KG1 (cell line): ENCODE results near the gene TMEFF2.

ENCODE experiments used
- DNase-seq: peaks from one replicate; lab custom pipeline; 2025; lab: John Stamatoyannopoulos, UW

The TMEFF2 gene

DNA sequence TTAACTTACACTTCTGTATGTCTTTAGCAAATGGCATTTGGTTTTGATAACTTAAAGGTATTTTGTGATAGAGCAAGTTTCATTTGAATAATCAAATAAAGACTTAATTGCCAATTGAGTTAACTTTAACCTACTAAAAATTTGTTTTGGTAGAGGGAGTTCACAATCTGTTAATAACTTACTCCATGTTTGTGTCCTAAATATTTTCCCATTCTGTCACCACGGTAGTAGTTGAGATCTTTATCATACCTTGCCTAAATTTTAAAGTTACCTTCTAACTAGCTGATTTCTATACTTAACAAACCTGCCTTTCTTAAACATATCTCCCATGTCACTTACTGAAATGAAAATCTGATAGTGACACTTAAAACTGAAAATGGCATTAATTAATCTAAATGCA is 127.1 kb downstream of the TMEFF2 start:
- no peak for DNase-seq

- DNase-seq, result no peak
These were observed 130.3 kb downstream of the TMEFF2 start for GRCh38 chr2:192064459-192064858.

DNA sequence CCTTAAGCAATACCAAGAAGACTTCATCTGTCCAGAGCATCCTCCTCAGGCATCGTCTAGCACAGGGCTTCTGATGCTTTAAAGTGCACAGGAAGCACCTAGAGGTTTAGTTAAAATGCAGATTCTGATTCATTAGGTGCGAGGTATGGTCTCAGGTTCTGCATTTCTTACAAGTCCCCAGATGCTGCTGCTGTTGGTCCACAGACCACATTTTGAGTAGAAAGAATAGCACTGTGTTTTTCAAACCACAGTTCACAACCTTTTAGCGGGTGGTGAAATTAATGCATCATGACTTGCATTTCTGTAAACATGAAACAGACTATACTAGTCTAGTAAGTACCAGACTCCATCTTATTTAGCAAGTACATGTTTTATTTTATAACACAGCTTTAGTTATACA is 134.6 kb downstream of the TMEFF2 start:
- no peak for DNase-seq

DNA sequence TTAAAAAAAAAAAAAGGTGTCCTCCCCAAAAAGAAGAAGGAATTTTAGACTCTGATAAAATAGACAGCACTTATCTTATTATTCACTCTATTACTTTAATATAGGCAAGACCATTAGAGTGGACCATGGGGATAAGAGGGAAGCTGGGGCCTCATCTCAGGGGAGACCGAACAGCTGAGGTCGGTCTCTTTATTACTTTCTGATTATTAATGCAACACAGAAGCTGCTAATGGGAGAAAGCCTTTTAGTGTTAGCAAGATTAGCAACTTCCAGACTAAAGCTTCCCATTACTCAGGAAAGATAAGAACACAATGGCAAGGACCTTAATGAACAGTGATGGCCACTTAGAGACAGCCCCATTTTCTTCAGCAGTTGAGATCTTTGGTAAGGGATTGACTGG is 135.5 kb downstream of the TMEFF2 start:
- DNase-seq, result no peak

DNA sequence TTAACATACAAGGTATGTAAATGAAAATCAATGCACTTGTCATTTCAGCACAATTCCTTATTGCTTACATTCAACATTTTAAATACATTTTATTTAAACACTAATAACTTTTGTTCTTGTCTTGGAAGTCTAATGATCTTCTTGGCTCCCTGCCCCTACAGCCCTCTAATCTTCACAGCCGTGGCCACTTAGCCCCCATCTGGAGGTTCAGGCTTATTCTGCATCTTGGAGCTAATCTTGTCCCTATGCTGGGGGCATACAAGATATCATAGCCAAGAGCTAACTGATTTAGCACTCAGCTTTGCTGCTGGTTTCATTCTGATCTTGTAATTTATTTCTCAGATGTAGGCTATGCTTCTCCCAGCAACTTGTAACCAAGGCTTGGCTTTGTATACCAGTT is 140.8 kb downstream of the TMEFF2 start:
- DNase-seq, result no peak

GRCh38 chr2:192051533-192051932 is 143.2 kb downstream of the TMEFF2 start:
- no peak for DNase-seq

DNA sequence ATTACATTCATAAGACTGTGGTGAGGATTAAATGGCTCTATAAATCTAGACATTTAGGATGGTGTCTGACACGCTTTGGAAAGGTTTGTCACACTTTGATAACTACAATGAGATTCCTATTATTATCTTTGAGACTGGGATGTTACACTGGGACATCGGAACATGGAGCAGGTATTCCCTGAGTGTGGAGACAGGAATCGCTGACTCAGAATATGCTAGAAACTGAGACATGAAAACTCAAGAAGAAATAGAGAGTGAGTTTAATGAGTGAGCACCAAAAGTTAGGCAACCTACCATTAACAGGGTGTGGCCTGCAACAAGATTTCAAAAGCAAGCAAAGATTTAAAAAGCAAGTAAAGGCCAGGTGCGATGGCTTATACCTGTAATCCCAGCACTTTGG is 145.4 kb downstream of the TMEFF2 start:
- DNase-seq, result no peak

DNA sequence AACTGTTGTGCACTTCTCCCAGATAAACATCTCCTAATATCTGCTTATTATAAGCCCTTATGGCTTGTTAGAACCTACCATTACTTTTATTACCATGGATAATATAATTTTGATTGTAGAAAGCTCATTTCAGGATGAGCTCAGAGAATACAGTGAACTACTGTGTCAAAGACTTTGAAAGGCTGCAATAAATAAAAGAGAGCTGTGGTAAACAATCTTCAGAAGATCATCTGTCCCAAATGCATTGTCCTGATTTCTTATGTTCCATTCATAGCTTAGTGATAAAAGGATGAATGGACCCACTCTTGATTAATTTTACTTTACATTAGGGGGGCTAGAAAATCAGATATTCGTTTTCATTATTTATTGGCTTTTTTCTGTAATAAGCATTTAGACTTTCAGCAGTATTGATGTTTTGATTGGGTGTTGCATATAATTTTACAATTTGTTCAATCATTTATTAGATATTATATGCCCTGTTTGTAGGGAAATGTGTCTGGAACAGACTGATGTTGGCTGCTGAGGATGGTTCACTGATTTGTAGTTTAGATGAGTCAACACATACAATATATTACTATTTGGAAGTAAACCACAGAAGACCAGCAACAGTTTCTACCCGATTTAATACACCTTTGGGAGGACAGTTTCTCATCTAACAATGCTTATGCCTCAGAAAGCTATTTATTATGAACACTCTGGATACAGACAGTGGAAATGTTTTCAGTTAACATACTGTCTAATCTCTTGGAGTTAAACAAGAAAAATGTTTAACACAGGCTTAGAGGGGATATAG is 147.2 kb downstream of the TMEFF2 start:
- no peak for DNase-seq

- DNase-seq, result no peak
These were observed 150.2 kb downstream of the TMEFF2 start for GRCh38 chr2:192044496-192044895.

DNA sequence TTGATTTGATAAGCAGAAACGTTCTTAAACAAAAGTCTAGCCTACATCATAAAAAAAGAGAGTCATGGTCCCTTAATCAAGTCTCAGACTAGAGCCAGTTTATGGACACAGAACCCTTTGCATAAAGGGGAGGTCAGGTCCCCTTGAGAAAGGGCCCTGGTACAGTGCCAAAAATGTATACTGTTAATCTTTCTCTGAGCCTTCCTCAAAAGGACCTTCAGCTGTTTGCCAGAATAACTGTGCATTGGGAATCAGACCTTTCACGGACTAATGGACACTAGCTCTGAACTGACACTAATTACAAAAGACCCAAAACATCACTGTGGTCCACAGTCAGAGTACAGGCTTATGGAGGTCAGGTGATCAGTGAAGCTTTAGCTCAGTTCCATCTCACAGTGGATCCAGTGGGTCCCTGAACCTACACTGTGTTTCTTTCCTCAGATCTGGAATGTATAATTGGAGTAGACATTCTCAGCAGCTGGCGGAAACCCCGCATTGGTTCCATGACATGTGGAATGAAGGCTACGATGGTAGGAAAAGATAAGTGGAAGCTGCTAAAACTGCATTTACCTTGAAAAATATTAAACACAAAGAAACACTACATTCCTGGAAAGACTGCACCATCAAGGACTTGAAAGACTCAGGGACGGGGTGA is 151.4 kb downstream of the TMEFF2 start:
- DNase-seq, result no peak

DNA sequence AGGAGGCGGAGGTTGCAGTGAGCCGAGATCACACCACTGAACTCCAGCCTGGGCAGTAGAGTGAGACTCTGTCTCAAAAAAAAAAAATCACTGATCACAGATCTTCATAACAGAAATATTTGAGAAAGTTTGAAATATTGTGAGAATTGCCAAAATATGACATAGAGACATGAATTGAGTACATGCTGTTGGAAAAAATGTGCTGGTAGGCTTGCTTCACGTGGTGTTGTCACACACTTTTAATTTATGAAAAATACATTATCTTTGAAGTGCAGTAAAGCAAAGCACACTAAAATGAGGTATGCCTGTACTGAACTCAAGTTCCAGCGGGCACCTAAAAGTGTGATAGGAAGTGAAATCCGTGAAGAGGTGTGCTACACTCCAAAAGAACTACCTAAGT is 152.6 kb downstream of the TMEFF2 start:
- DNase-seq, result no peak

DNA sequence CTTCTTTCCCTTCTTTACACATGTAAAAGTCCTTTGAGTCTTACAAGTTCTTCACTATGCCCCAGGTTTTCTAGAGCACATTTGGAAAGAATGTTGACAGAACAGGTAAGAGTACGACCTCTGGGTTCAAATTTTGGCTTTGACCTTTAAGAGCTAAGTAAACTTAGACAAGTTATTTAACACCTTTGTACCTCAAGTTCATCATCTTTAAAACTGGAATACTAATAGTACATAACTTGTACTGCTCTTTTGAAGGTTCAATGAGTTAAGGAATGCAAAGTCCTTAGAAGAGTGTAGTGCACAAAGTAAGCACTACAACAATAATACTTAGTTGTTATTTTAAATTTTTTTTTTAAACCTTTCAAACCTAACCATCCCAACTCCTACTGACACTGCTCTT is 156.6 kb downstream of the TMEFF2 start:
- no peak for DNase-seq

DNA sequence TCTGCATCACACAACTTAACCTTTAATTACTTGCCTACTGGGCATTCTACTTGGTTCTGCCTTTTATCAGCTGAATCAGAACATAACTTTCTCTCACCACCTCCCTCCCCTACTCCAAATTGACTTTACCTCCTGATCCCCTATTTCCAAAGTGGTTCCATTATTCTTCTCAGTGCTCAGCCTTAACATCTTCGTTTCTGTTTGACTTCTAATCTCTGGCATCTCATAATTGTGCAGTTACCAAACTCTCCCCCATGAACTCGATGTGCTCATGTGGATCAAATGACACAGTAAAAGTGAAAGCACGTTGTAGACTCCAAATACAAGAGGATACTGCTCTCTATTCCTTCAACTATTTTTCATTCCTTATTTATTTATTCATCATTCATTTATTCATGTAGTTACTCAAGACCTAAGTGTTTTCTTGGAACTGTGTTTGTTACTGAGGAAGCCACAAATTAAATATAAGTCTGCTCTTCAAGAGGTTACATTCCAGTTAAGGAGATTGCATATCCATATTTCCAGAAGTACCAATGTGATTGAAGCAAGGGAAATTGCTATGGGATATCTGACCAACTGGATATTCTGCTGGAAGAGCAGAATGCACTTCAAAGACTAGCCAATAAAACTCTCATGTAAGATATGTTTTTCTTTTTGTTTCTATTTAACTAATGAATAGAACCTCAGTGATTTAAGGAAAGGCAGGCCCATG is 158.8 kb downstream of the TMEFF2 start:
- no peak for DNase-seq

DNA sequence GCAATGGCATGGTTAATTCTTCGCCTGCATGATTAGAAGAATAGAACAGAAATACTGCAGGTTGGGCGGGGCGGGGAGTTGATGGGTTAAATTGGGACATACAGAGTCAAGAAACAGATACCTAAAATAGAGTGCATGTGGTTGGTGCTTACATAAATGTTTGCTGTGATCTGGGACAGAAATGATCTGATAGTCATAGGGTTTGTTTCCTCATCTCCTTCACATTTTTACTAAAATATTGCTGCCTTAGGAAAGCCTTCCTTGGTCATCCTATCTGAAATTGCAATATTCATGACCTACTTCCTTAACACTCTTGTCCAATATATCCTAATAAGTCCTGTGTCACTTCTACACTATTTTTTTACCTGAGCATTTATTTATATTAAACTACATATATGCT is 163.9 kb downstream of the TMEFF2 start:
- DNase-seq, result no peak

DNA sequence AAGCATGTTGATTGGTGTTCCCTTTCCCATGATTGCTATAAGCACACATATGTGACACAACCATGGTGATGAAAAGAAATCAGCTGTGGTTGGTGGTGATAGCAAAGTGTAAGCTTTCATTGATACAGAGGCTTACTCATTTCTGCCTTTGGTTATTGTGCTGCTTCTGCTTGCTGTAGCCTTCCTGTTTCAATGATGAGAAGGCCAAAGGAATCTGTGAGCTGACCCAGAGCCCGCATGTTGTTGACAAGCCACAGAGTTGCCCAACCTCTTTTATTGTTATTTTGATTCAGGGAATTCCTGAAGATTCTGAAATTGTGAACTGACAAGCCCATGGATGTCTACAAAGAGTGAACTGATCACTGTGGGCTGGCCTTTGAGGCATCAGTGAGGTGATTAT is 164.4 kb downstream of the TMEFF2 start:
- DNase-seq, result no peak

GRCh38 chr2:192029089-192029488 is 165.6 kb downstream of the TMEFF2 start:
- no peak for DNase-seq

DNA sequence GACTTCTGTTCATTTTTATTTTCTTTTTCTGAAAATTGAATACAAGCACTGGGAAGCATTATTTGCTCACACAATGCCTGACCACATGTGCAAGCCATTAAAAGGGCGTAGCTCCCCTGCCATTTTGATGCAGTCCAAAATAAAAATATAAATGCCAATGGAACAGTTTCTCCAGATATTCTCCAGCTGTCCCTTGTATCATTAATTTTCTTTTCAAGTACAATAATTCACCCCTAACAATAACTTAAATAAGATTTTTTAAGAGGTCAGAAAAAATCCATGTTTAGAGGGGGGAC is 168.0 kb downstream of the TMEFF2 start:
- DNase-seq, result no peak

GRCh38 chr2:192026059-192026824 is 168.5 kb downstream of the TMEFF2 start:
- no peak for DNase-seq

- no peak for DNase-seq
These were observed 169.1 kb downstream of the TMEFF2 start for GRCh38 chr2:192025637-192026036.

GRCh38 chr2:192023006-192023405 is 171.7 kb downstream of the TMEFF2 start:
- DNase-seq, result no peak

GRCh38 chr2:192017844-192018243 is 176.9 kb downstream of the TMEFF2 start:
- no peak for DNase-seq

GRCh38 chr2:192016265-192016664 is 178.5 kb downstream of the TMEFF2 start:
- no peak for DNase-seq

DNA sequence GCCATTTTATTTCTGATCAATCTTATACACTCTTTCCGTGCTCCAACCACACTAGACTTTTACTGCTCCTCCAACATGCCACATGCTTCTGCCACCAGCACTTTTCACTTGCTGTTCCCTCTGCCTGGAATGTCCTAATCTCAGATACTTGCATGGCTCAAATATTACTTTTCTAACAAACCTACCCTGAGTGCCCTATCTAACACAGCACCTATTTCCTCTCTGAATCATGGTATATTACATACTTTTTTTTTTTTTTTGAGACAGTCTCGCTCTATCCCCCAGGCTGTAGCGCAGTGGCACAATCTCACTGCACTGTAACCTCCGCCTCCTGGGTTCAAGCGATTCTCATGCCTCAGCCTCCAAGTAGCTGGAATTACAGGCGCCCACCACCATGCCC is 181.5 kb downstream of the TMEFF2 start:
- DNase-seq, result no peak
